ENCODE measurements around the gene KSR2.

Gene KSR2

GRCh38 chr12:117501076-117501869 lies 467.5 kb downstream of the KSR2 start:
- no peak for DNase-seq (ENCODE audit: low spot score)

GRCh38 chr12:117499759-117500485 lies 468.9 kb downstream of the KSR2 start:
- no peak for DNase-seq (ENCODE audit: low spot score)

GRCh38 chr12:117498880-117499279 lies 469.9 kb downstream of the KSR2 start:
- no peak for DNase-seq (ENCODE audit: low spot score)

GRCh38 chr12:117498256-117498655 lies 470.5 kb downstream of the KSR2 start:
- DNase-seq (ENCODE audit: low spot score) = no peak

GRCh38 chr12:117497407-117497806 lies 471.4 kb downstream of the KSR2 start:
- DNase-seq (ENCODE audit: low spot score) = no peak

- DNase-seq (ENCODE audit: low spot score) = no peak
These were observed 473.7 kb downstream of the KSR2 start for GRCh38 chr12:117494833-117495655.

- DNase-seq (ENCODE audit: low spot score) = no peak
These were observed 477.1 kb downstream of the KSR2 start for GRCh38 chr12:117491711-117492110.

- DNase-seq (ENCODE audit: low spot score) = no peak
These were observed 478.7 kb downstream of the KSR2 start for GRCh38 chr12:117490130-117490529.

GRCh38 chr12:117489671-117490070 lies 479.1 kb downstream of the KSR2 start:
- DNase-seq (ENCODE audit: low spot score) = no peak

- no peak for DNase-seq (ENCODE audit: low spot score)
These were observed 481.7 kb downstream of the KSR2 start for GRCh38 chr12:117486840-117487659.

GRCh38 chr12:117485984-117486839 lies 482.6 kb downstream of the KSR2 start:
- DNase-seq (ENCODE audit: low spot score) = no peak

- no peak for DNase-seq (ENCODE audit: low spot score)
These were observed 483.9 kb downstream of the KSR2 start for GRCh38 chr12:117484901-117485300.

GRCh38 chr12:117483501-117483900 lies 485.3 kb downstream of the KSR2 start:
- DNase-seq (ENCODE audit: low spot score) = no peak

- DNase-seq (ENCODE audit: low spot score) = no peak
These were observed 487.3 kb downstream of the KSR2 start for GRCh38 chr12:117481470-117481869.

- no peak for DNase-seq (ENCODE audit: low spot score)
These were observed 492.4 kb downstream of the KSR2 start for GRCh38 chr12:117476341-117476740.

GRCh38 chr12:117473856-117474255 lies 494.9 kb downstream of the KSR2 start:
- DNase-seq (ENCODE audit: low spot score) = no peak

- DNase-seq (ENCODE audit: low spot score) = no peak
These were observed 495.8 kb downstream of the KSR2 start for GRCh38 chr12:117472983-117473382.

- no peak for DNase-seq (ENCODE audit: low spot score)
These were observed 498.0 kb downstream of the KSR2 start for GRCh38 chr12:117470804-117471203.

GRCh38 chr12:117469883-117470483 lies 498.8 kb downstream of the KSR2 start:
- no peak for DNase-seq (ENCODE audit: low spot score)

GRCh38 chr12:117468016-117468415 lies 500.8 kb downstream of the KSR2 start:
- no peak for DNase-seq (ENCODE audit: low spot score)

All from SK-N-DZ (cell line).